K562 (cell line): Measurements from ENCODE around the gene PID1. TPM values are rescaled to one million over a fixed set of nuclear protein-coding genes. Genes with fewer than 3 reads are reported as not detected.

Source experiments
- ATAC-seq: fragments of 200-7000 bp; cut with Tn5 transposase; 3 replicates; pipeline ENCODE4 v1.9.1; 2020; ENCODE audit warnings: moderate library complexity
- BruUV-seq: library from RNA; stranded (reverse); fragments of 400-500 nt; replicated peaks from 2 replicates; lab custom pipeline; 2021; lab: Mats Ljungman, UMichigan
- CTCF ChIA-PET: fragments of 300-600 bp; formaldehyde crosslinking; extraction: SDS; loops from one replicate; lab custom pipeline; 2021; ENCODE audit warnings: low intra/inter-chr PET ratio; lab: Yijun Ruan, JAX
- POLR2A ChIA-PET: fragments of 300-600, 350-650 bp; sonication (Branson Sonifier 250); formaldehyde crosslinking; extraction: SDS; loops from one replicate; lab custom pipeline; 2021; ENCODE audit warnings: antibody characterized with exemption, inconsistent platforms; lab: Yijun Ruan, JAX
- DNase-seq, 4 experiments: peaks; one replicate each; pipeline versions ENCODE4 v3.0.0 to v3.0.0-alpha.2; 2011 to 2018; ENCODE audit warnings: low spot score in 3 of 4, mixed read lengths in 3 of 4; ENCODE audit errors: extremely low read depth in 1 of 4
- FAIRE-seq: peaks from 2 replicates; lab custom pipeline; 2011; peaks lifted over from hg19 to GRCh38; lab: Jason Lieb, UNC
- H2AFZ ChIP-seq: 2 replicates; pipeline ENCODE4 v1.6.0; 2011; ENCODE audit warnings: low read depth, low read length, control low read depth, inconsistent platforms
- H3K27ac ChIP-seq: fragments of 200-600 bp; 3 replicates; pipeline ENCODE4 v1.8.0; 2011; ENCODE audit warnings: low read depth, mild to moderate bottlenecking, control low read depth, inconsistent platforms, low read length, moderate library complexity, mixed read lengths; ENCODE audit errors: extremely low read depth
- H3K27me3 ChIP-seq, 2 experiments: fragments of 300-600 bp in 1 of 2; 2 replicates in 1 of 2; 3 replicates in 1 of 2; pipeline versions ENCODE4 v1.6.0 to v1.8.0; 2011; ENCODE audit warnings: inconsistent platforms in 2 of 2, low read length in 2 of 2, mild to moderate bottlenecking in 1 of 2, mixed read lengths in 1 of 2, moderate library complexity in 1 of 2; ENCODE audit not compliant: control insufficient read depth in 2 of 2, insufficient read depth in 2 of 2
- H3K36me3 ChIP-seq: fragments of 300-600 bp; 3 replicates; pipeline ENCODE4 v1.8.0; 2011; ENCODE audit warnings: mild to moderate bottlenecking, low read length, inconsistent platforms; ENCODE audit not compliant: control insufficient read depth, insufficient read depth
- H3K4me1 ChIP-seq, 2 experiments: fragments of 200-600 bp in 1 of 2; replicated peaks in 1 of 2; 2 replicates in 1 of 2; 3 replicates in 1 of 2; pipeline versions ENCODE4 v1.5.1 to v1.8.0; 2011; ENCODE audit warnings: inconsistent platforms in 2 of 2, low read length in 2 of 2, mild to moderate bottlenecking in 1 of 2, mixed read lengths in 1 of 2, moderate library complexity in 1 of 2; ENCODE audit not compliant: control insufficient read depth in 2 of 2, insufficient read depth in 2 of 2
- H3K4me2 ChIP-seq: 2 replicates; pipeline ENCODE4 v1.6.1; 2011; ENCODE audit warnings: low read length, control low read depth, inconsistent platforms, mixed read lengths; ENCODE audit not compliant: insufficient read depth
- H3K4me3 ChIP-seq: fragments of 200-600 bp; sonication (generic), shearing (Covaris generic); 2 replicates; pipeline ENCODE4 v1.5.1; 2016; ENCODE audit warnings: control low read depth, inconsistent platforms
- H3K79me2 ChIP-seq: fragments of 200-600 bp; 3 replicates; pipeline ENCODE4 v1.8.0; 2011; ENCODE audit warnings: low read length, inconsistent platforms; ENCODE audit not compliant: control insufficient read depth, insufficient read depth
- H3K9ac ChIP-seq, 2 experiments: 2 replicates each; pipeline versions ENCODE4 v1.6.0 to v1.6.1; 2011; ENCODE audit warnings: low read depth in 2 of 2, low read length in 2 of 2, control low read depth in 1 of 2, inconsistent platforms in 1 of 2, mild to moderate bottlenecking in 1 of 2, mixed read lengths in 1 of 2; ENCODE audit not compliant: insufficient read depth in 1 of 2
- H3K9me1 ChIP-seq: one replicate; pipeline ENCODE4 v1.6.0; 2011; ENCODE audit warnings: inconsistent platforms, mild to moderate bottlenecking, low read length, moderate library complexity; ENCODE audit not compliant: control insufficient read depth, insufficient read depth
- H3K9me3 ChIP-seq: replicated peaks from 2 replicates; pipeline ENCODE4 v1.5.1; 2011; ENCODE audit warnings: low read depth, low read length, inconsistent platforms; ENCODE audit not compliant: control insufficient read depth, insufficient read depth
- H4K20me1 ChIP-seq: replicated peaks from 2 replicates; pipeline ENCODE4 v1.6.1; 2011; ENCODE audit warnings: low read length, inconsistent platforms, mixed read lengths; ENCODE audit not compliant: control insufficient read depth, insufficient read depth
- BDP1 ChIP-seq: IDR thresholded peaks from 3 replicates; pipeline ENCODE4 v1.6.1; 2011; ENCODE audit not compliant: insufficient read length, insufficient read depth
- CBX5 ChIP-seq: IDR thresholded peaks from 2 replicates; pipeline ENCODE4 v1.6.1; 2014; ENCODE audit warnings: low read depth, borderline replicate concordance
- DIDO1 ChIP-seq: fragments of 450-650 bp; IDR thresholded peaks from 2 replicates; pipeline ENCODE4 v1.6.1; 2016; ENCODE audit warnings: low read depth, missing biosample characterization, missing genetic modification characterization
- ESRRA ChIP-seq: fragments of 450-650 bp; IDR thresholded peaks from 2 replicates; pipeline ENCODE4 v1.6.1; 2014; ENCODE audit warnings: low read depth, mild to moderate bottlenecking, moderate library complexity, borderline replicate concordance
- MCM2 ChIP-seq: fragments of 450-650 bp; IDR thresholded peaks from 2 replicates; pipeline ENCODE4 v1.6.1; 2017; ENCODE audit warnings: low read depth, mild to moderate bottlenecking
- MXD1 ChIP-seq: fragments of 250-450 bp; sonication (Bioruptor Pico); IDR thresholded peaks from 2 replicates; pipeline ENCODE4 v1.8.0; 2021; ENCODE audit warnings: borderline replicate concordance, mild to moderate bottlenecking, moderate library complexity; ENCODE audit not compliant: poor library complexity, severe bottlenecking
- MXI1 ChIP-seq: IDR thresholded peaks from 2 replicates; pipeline ENCODE4 v1.6.1; 2011; ENCODE audit warnings: low read depth, mild to moderate bottlenecking, improper control_type of control experiment, low read length
- NBN ChIP-seq: fragments of 450-650 bp; IDR thresholded peaks from 2 replicates; pipeline ENCODE4 v1.6.1; 2016; ENCODE audit warnings: low read depth, mild to moderate bottlenecking
- PHB ChIP-seq: fragments of 250-450 bp; sonication (Bioruptor Pico); IDR thresholded peaks from 2 replicates; pipeline ENCODE4 v1.5.0; 2021
- SP1 ChIP-seq: sonication (generic); formaldehyde crosslinking; IDR thresholded peaks from 2 replicates; pipeline ENCODE4 v1.8.1; 2022; ENCODE audit warnings: mild to moderate bottlenecking, missing genetic modification reagents
- XRCC5 ChIP-seq: fragments of 200-400 bp; formaldehyde crosslinking; IDR thresholded peaks from 2 replicates; pipeline ENCODE4 v1.6.1; 2017; ENCODE audit warnings: low read depth, mild to moderate bottlenecking, low read length
- ZBTB1 ChIP-seq: sonication (generic); formaldehyde crosslinking; IDR thresholded peaks from 2 replicates; pipeline ENCODE4 v1.8.1; 2023; ENCODE audit warnings: missing genetic modification reagents, low read depth, mild to moderate bottlenecking, borderline replicate concordance
- ZNF408 ChIP-seq: fragments of 250-450 bp; sonication (Bioruptor Pico); IDR thresholded peaks from 2 replicates; pipeline ENCODE4 v1.4.0; 2020; ENCODE audit warnings: low read depth, mild to moderate bottlenecking, moderate library complexity
- WGBS: fragments of 100-300 bp; shearing (Covaris generic); methylation state at CpG from one replicate; pipeline ENCODE4 v1.1.6; 2016; ENCODE audit warnings: low coverage, mixed read lengths; ENCODE audit not compliant: insufficient coverage; ENCODE audit errors: missing lambda C conversion rate; 5-methylcytosine and 5-hydroxymethylcytosine counted together
- in situ Hi-C: fragments of 300-500 bp; cut with MboI; formaldehyde crosslinking; loops from 4 replicates; pipeline ENCODE4 v1.15.0; 2018; ENCODE audit warnings: inconsistent platforms, mixed read lengths
- intact Hi-C: fragments of 100-400 bp; cut with micrococcal nuclease; formaldehyde crosslinking; loops from 2 replicates; pipeline ENCODE4 v1.14.2; 2022
- polyA plus RNA-seq, 8 experiments: library from polyadenylated mRNA; depleted of rRNA in 4 of 8; stranded (reverse) in 5 of 8; unstranded in 3 of 8; fragments of >200 nt; fragmentation: Nextera tagmentation in 2 of 8; fragmentation: Illumina TruSeq in 1 of 8; extraction: Ambion mirVana in 2 of 8; extraction: Trizol in 1 of 8; gene quantifications; 2 replicates each; pipeline versions ENCODE4 v1.2.1 to v1.2.3, GENCODE V29; 2011 to 2014; ENCODE audit warnings: inconsistent platforms in 1 of 8, missing spikeins in 1 of 8
- total RNA-seq, 7 experiments: library from RNA; depleted of rRNA in 6 of 7; stranded (reverse); fragments of >200 nt in 6 of 7; fragmentation: Illumina TruSeq in 2 of 7; extraction: Trizol in 2 of 7; gene quantifications; 2 replicates each; pipeline versions ENCODE4 v1.2.1 to v1.2.3, GENCODE V29; 2011 to 2021; ENCODE audit warnings: low replicate concordance in 1 of 7
- TF ChIP-seq, protein P1 (sequence below): IDR thresholded peaks from 3 replicates; pipeline ENCODE4 v1.6.1; 2011; ENCODE audit warnings: borderline replicate concordance, mild to moderate bottlenecking; ENCODE audit not compliant: insufficient read length, insufficient read depth
- TF ChIP-seq, protein P2 (sequence below): fragments of 200-800 bp; sonication (Bioruptor generic); IDR thresholded peaks from 2 replicates; pipeline ENCODE4 v1.6.1; 2017; ENCODE audit warnings: missing genetic modification characterization, missing compliant biosample characterization
- TF ChIP-seq, protein P3 (sequence below): sonication (generic); formaldehyde crosslinking; IDR thresholded peaks from 2 replicates; pipeline ENCODE4 v1.8.0; 2023; ENCODE audit warnings: mild to moderate bottlenecking, missing genetic modification reagents
- TF ChIP-seq, protein P4 (sequence below): fragments of 450-650 bp; formaldehyde crosslinking; IDR thresholded peaks from 2 replicates; pipeline ENCODE4 v1.4.0; 2022; ENCODE audit warnings: mild to moderate bottlenecking, moderate library complexity

The PID1 gene
- total and polyA plus RNA-seq, 9 of the 15 experiments (the other 6 are each of a cell fraction or from before 2014, with no cell fraction given) = not detected

DNA sequence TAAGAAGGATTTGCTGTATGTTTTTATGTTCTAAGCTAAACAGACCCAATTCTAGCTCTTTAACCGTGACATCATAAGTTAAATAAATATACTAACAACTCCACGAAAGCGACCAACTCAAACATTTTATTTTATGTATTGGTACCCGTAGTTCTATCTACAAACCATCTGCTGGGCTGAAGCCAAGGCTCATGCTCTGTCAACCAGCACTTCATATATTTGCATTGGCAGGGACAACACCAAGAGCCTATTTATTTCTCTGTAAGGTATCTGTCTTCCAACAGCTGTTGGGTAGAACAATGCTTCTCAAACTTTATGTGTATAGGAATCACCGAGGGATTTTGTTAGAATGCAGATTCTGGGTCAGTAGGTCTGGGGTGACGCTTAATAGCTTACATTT, 64.5 kb downstream of the PID1 start:
- no peaks in the 10 kb centered on the region for H3K9me3 ChIP-seq
- CTCF ChIA-PET = no interaction called here
- 0% methylated on average over 6 of the region's 6 CpGs for WGBS
- TF ChIP-seq SP1 (CRISPR knock-in tag) (no peak), NBN (no peak), MXD1 (CRISPR knock-in tag) (no peak), ESRRA (no peak), MCM2 (no peak), CBX5 (no peak), MXI1 (no peak), DIDO1 (tag) (no peak), PHB (CRISPR knock-in tag) (no peak), BDP1 (no peak), XRCC5 (no peak), ZNF408 (CRISPR knock-in tag) (no peak), ZBTB1 (CRISPR knock-in tag) (no peak)
- TF ChIP-seq, protein P1, sequence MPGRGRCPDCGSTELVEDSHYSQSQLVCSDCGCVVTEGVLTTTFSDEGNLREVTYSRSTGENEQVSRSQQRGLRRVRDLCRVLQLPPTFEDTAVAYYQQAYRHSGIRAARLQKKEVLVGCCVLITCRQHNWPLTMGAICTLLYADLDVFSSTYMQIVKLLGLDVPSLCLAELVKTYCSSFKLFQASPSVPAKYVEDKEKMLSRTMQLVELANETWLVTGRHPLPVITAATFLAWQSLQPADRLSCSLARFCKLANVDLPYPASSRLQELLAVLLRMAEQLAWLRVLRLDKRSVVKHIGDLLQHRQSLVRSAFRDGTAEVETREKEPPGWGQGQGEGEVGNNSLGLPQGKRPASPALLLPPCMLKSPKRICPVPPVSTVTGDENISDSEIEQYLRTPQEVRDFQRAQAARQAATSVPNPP = no peak
- TF ChIP-seq, protein P2, sequence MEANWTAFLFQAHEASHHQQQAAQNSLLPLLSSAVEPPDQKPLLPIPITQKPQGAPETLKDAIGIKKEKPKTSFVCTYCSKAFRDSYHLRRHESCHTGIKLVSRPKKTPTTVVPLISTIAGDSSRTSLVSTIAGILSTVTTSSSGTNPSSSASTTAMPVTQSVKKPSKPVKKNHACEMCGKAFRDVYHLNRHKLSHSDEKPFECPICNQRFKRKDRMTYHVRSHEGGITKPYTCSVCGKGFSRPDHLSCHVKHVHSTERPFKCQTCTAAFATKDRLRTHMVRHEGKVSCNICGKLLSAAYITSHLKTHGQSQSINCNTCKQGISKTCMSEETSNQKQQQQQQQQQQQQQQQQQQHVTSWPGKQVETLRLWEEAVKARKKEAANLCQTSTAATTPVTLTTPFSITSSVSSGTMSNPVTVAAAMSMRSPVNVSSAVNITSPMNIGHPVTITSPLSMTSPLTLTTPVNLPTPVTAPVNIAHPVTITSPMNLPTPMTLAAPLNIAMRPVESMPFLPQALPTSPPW (CRISPR knock-in tag) = no peak
- TF ChIP-seq, protein P3, sequence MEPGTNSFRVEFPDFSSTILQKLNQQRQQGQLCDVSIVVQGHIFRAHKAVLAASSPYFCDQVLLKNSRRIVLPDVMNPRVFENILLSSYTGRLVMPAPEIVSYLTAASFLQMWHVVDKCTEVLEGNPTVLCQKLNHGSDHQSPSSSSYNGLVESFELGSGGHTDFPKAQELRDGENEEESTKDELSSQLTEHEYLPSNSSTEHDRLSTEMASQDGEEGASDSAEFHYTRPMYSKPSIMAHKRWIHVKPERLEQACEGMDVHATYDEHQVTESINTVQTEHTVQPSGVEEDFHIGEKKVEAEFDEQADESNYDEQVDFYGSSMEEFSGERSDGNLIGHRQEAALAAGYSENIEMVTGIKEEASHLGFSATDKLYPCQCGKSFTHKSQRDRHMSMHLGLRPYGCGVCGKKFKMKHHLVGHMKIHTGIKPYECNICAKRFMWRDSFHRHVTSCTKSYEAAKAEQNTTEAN = no peak
- TF ChIP-seq, protein P4, sequence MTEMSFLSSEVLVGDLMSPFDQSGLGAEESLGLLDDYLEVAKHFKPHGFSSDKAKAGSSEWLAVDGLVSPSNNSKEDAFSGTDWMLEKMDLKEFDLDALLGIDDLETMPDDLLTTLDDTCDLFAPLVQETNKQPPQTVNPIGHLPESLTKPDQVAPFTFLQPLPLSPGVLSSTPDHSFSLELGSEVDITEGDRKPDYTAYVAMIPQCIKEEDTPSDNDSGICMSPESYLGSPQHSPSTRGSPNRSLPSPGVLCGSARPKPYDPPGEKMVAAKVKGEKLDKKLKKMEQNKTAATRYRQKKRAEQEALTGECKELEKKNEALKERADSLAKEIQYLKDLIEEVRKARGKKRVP (CRISPR knock-in tag) = no peak

More for the DNA sequence above, 64.5 kb downstream of the PID1 start:
- BruUV-seq = no TSS peak
- no peak overlapping the region for H3K9ac ChIP-seq
- intact Hi-C loops = no loop called here
- DNase-seq (no peak), FAIRE-seq (no peak), ATAC-seq (no peak)
- H3K27ac ChIP-seq = no peak overlapping the region
- no peaks in the 10 kb centered on the region for H3K27me3 ChIP-seq
- H3K9me1 ChIP-seq = no peaks in the 10 kb centered on the region
- in situ Hi-C loops = no loop called here
- no peaks in the 10 kb centered on the region for H3K36me3 ChIP-seq
- no peaks in the 10 kb centered on the region for H4K20me1 ChIP-seq
- POLR2A ChIA-PET = no interaction called here
- H3K4me2 ChIP-seq = no peak overlapping the region
- H3K4me1 ChIP-seq = no peaks in the 10 kb centered on the region
- H3K79me2 ChIP-seq = no peaks in the 10 kb centered on the region
- no peak overlapping the region for H3K4me3 ChIP-seq
- no peak overlapping the region for H2AFZ ChIP-seq
